AG09309 (cell line): ENCODE data around the gene SHQ1.

Experiments used
- DNase-seq: peaks from one replicate; pipeline ENCODE4 v3.0.0-alpha.2; 2010; ENCODE audit warnings: low read depth
- H3K4me3 ChIP-seq: 2 replicates; pipeline ENCODE4 v1.5.1; 2011; ENCODE audit warnings: mild to moderate bottlenecking, low read depth, low read length, moderate library complexity; ENCODE audit not compliant: control insufficient read depth
- TF ChIP-seq, protein P1 (sequence below): IDR thresholded peaks from 2 replicates; pipeline ENCODE4 v1.5.1; 2011; ENCODE audit warnings: mild to moderate bottlenecking, low read depth, low read length, inconsistent platforms; ENCODE audit not compliant: insufficient read depth, control insufficient read depth; ENCODE audit errors: missing control alignments

SHQ1 gene

DNA sequence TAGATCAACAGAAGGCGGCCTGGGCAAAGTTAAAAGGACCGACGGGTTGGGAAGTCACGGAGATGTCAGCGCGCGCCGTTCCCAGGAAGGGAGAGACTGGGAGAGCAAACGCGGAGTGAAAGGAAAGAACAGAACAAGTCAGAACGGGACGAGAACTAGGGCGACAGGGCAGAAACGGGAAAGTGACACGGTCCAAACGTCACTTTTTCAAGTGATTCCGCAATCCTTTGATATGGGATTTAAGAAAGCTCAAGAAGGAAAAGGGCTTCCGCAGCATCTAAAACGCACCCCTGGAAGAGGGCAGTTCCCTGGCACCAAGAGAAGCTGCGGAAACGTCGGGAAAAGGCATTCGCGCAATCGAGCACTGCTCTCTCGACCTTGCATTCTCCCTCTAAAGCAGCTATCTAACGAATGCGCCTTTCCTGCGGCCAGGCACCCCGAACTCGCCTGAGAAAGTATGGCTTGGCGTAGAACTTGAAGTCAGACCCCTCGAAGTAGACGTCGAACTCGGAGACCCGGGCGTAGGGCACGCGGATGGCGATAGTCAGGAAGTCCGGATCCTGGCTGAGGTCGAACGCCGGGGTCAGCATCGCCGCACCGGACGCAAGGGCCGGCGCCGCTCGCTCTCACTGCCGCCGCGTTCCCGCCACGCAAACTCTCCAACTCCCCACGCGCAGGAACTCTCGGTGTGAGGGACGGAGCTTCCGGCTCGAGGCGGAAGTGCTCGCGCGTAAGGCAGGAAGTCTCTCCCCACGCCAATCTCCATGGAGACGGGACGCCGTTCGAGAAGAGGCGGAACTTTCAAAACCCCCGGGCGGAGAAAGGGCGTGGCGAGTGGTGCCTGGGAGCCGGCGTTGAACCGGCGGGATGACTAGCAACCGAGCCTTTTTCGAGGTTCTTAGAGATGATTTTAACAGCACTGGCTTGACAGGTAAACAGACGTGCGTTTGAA lies at the start of gene SHQ1:
Gene SHQ1, minus strand, starts transcription at position 695 of the 952 bp plus-strand sequence. Its CDS starts 105 bp downstream, at position 590.
- TF ChIP-seq, protein P1, sequence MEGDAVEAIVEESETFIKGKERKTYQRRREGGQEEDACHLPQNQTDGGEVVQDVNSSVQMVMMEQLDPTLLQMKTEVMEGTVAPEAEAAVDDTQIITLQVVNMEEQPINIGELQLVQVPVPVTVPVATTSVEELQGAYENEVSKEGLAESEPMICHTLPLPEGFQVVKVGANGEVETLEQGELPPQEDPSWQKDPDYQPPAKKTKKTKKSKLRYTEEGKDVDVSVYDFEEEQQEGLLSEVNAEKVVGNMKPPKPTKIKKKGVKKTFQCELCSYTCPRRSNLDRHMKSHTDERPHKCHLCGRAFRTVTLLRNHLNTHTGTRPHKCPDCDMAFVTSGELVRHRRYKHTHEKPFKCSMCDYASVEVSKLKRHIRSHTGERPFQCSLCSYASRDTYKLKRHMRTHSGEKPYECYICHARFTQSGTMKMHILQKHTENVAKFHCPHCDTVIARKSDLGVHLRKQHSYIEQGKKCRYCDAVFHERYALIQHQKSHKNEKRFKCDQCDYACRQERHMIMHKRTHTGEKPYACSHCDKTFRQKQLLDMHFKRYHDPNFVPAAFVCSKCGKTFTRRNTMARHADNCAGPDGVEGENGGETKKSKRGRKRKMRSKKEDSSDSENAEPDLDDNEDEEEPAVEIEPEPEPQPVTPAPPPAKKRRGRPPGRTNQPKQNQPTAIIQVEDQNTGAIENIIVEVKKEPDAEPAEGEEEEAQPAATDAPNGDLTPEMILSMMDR, result no peak
- DNase-seq, result peak; percentile 69
- H3K4me3 ChIP-seq, result peak within 1 kb of the TSS; percentile 76

DNA sequence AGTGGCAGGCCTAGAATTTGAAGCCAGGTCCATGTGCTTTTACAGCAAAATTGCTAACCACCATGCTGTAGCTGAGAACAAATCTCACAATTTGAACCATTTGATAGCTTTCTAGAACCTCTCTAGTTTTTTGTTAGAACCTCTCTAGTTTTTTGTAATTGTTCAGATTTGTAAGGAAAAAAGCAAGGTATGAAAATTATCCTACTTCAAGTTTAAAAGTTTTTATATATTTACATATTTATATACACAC lies 49.4 kb upstream of the SHQ1 start:
- no peak for DNase-seq
- TF ChIP-seq, protein P1, result no peak
- no peak overlapping the region for H3K4me3 ChIP-seq

DNA sequence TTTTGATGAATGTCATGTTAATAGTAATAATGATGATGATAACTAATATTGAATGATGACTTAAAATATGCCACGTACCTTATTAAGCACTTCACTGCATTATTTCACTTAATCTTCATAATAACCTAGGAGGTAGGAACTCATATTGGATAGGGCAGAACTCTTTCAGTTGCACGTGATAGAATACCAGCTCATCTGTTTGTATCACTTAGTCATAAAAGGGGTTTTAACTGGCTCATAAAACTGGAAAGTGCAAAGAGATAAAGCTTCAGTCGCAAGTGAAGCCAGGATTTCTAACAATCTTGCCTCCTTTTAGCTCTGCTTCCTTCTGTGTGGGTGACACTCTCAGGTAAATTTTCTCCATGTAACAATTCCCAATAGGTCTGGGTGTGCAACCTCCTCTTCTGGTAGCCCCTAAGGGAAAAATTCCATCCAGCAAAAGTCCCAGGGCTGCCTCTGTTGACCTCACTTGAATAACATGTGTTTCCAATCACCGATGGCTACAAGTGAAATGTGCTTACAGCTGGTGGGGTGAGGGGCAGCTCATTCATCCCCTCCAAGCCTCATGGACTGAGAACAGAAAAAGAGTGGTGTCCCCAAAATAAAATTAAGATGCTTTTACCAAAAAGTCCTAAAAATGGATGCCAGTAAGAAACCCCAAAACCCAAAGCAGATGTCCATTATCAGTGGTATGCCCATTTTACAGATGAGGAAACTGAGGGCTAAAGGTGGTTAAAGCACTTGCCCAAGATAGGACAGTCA lies 48.9 kb upstream of the SHQ1 start:
- peak; percentile 20 for DNase-seq
- H3K4me3 ChIP-seq, result no peak overlapping the region
- TF ChIP-seq, protein P1, result no peak

DNA sequence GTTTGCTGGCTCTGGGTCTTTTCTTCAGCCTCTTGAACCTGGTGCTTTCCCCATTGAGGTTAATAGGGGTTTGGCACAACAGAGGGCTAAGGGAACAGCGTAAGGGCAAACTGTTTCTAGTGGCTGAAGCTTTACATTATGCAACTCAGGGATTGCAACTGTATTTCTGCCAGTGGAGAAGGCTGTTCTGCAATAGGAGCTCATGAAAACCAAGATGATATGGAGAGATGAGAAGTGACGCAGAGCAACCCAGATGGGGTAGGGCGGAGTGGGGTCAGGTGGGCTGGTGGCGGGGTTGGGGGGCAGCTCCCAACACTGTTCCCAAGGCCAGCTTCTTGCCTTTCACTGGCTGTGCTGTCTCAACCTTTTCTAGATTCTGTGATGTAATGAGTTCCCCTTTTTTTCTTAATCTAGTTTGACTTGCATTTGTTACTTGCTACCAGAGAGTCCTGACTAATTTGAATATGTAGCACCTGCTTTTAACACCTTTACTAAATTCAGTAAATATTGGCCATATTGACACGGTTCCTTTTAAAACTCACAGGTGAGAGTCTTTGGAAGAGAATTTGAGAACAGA lies 46.8 kb upstream of the SHQ1 start:
- no peak for DNase-seq
- TF ChIP-seq, protein P1, result no peak
- no peak overlapping the region for H3K4me3 ChIP-seq

DNA sequence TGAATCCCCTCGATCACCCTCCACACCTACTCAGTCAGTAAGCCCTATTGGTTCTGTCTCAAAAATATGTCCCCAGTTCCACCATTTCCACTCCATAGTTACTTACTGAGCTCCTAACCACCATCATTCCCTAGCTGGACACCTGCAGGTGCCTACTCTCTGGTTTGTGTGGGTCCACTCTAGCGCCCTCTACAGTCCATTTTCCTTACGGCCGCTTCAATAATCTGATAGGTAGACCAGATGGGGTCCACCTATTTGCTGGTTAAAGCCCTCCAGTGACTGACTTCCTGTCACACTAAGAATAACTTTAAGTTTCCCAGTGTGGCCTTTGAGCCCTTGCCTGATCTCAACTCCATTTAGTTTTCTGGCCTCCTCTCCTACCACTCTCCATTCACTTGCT lies 44.6 kb upstream of the SHQ1 start:
- TF ChIP-seq, protein P1, result peak; percentile 14
- H3K4me3 ChIP-seq, result no peak overlapping the region
- no peak for DNase-seq

DNA sequence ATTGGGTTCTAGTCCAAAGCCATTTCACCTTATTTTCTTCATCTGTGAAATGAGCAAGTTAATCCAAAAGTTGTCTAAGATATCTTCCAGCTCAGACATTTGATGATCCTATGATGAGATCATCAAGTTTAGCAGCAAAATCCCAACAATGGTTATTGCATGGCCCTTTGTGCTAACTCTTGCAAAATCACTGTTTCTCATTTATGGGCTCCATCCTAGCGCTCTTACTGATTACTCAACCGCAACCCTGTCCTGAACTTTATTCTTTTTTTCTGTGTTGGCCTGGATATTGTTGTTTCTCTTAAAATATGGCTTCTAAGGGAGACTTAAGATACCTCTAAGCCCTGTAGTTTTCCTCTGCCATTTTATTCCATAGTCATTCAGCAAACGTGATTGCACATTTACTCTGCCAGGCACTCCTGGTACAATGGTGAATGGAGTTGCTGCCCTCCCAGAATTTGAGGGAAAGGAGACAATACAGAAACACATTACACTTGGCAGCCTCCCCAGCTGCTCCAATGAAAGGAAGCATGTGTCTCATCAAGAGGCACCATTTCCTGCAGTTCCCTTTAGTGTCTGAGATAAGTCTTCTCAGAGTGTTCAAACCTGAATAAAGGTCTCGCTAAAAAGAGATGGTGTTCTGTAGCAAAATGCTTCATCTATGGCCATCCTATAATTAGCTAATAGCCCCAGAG lies 44.0 kb upstream of the SHQ1 start:
- H3K4me3 ChIP-seq, result no peak overlapping the region
- TF ChIP-seq, protein P1, result no peak
- DNase-seq, result peak; percentile 91
